Activated naive CD4-positive, alpha-beta T cell treated with anti-CD3 and anti-CD28 coated beads, Interleukin-2, amount 50 U/mL, for 72 hours (primary cell): ENCODE results near the gene CASD1. TPM values are rescaled to one million over a fixed set of nuclear protein-coding genes. Genes with fewer than 3 reads are reported as not detected.

Experiments
- ATAC-seq, 2 donors: fragments of 150-1000 bp; cut with Tn5 transposase; 2 replicates each; pipeline ENCODE4 v1.10.0; 2021; ENCODE audit warnings: mild to moderate bottlenecking in 2 of 2, moderate library complexity in 2 of 2
- DNase-seq, 2 donors: peaks; one replicate each; pipeline ENCODE4 v3.0.0; 2021 to 2022; ENCODE audit warnings: low spot score in 2 of 2
- H3K27ac Mint-ChIP-seq, 2 donors: one replicate each; pipeline ENCODE4 v1.8.0; 2022; ENCODE audit warnings: mild to moderate bottlenecking in 2 of 2, mixed read lengths in 2 of 2
- H3K36me3 Mint-ChIP-seq, 2 donors: one replicate each; pipeline ENCODE4 v1.8.0; 2022; ENCODE audit warnings: mixed read lengths in 2 of 2
- H3K9me3 Mint-ChIP-seq, 2 donors: one replicate each; pipeline ENCODE4 v1.8.0; 2022; ENCODE audit warnings: mixed read lengths in 2 of 2
- total RNA-seq, 2 donors: library from RNA; stranded (reverse); gene quantifications; one replicate each; pipeline ENCODE4 v1.2.3, GENCODE V29; 2022

The CASD1 gene
- total RNA-seq, 2 donors from 2014 or later, result 14.6 to 16.7 TPM

GRCh38 chr7:94509887-94510581, 425 bp downstream of the CASD1 start:
- peak; percentile 73 to 82 for ATAC-seq
- peak overlapping the region; percentile 89 to 93 for H3K27ac Mint-ChIP-seq
- no peaks in the 10 kb centered on the region for H3K36me3 Mint-ChIP-seq

GRCh38 chr7:94510582-94511496, 1.2 kb downstream of the CASD1 start:
- Mint-ChIP-seq H3K27ac (peak overlapping the region; percentile 89 to 93), H3K9me3 (peaks cover 0 to 3% of the 10 kb centered on the region in 2 donors), H3K36me3 (no peaks in the 10 kb centered on the region)
- DNase-seq (peak in 1 of 2 donors; percentile 42), ATAC-seq (peak; percentile 26 to 27)

More at GRCh38 chr7:94509887-94510581, 425 bp downstream of the CASD1 start:
- peak; percentile 65 to 75 for DNase-seq
- peaks cover 0 to 3% of the 10 kb centered on the region in 2 donors for H3K9me3 Mint-ChIP-seq

GRCh38 chr7:94511718-94512117, 2.1 kb downstream of the CASD1 start:
- DNase-seq (no peak), ATAC-seq (peak; percentile 37 to 51)
- H3K9me3 Mint-ChIP-seq, result peaks cover 0 to 3% of the 10 kb centered on the region in 2 donors
- peak overlapping the region; percentile 41 to 82 for H3K27ac Mint-ChIP-seq
- H3K36me3 Mint-ChIP-seq, result no peaks in the 10 kb centered on the region

GRCh38 chr7:94512735-94513564, 3.3 kb downstream of the CASD1 start:
- ATAC-seq, result no peak
- Mint-ChIP-seq H3K27ac (peak overlapping the region; percentile 39 to 41), H3K36me3 (no peaks in the 10 kb centered on the region), H3K9me3 (peaks cover 0 to 3% of the 10 kb centered on the region in 2 donors)
- no peak for DNase-seq

- no peak for ATAC-seq
- peaks cover 0 to under 1% of the 10 kb centered on the region in 2 donors for H3K9me3 Mint-ChIP-seq
- no peak for DNase-seq
- H3K27ac Mint-ChIP-seq, result no peak overlapping the region
- H3K36me3 Mint-ChIP-seq, result no peaks in the 10 kb centered on the region
These were observed 3.9 kb downstream of the CASD1 start for GRCh38 chr7:94513565-94513860.

- H3K36me3 Mint-ChIP-seq, result no peaks in the 10 kb centered on the region
- H3K9me3 Mint-ChIP-seq, result no peaks in the 10 kb centered on the region
- no peak overlapping the region for H3K27ac Mint-ChIP-seq
- ATAC-seq, result no peak
- no peak for DNase-seq
These were observed 4.7 kb downstream of the CASD1 start for GRCh38 chr7:94514140-94514889.

GRCh38 chr7:94514917-94515316, 5.3 kb downstream of the CASD1 start:
- no peaks in the 10 kb centered on the region for H3K9me3 Mint-ChIP-seq
- H3K36me3 Mint-ChIP-seq, result no peaks in the 10 kb centered on the region
- H3K27ac Mint-ChIP-seq, result no peak overlapping the region
- ATAC-seq, result no peak
- no peak for DNase-seq

- Mint-ChIP-seq H3K9me3 (no peaks in the 10 kb centered on the region), H3K27ac (no peak overlapping the region), H3K36me3 (no peaks in the 10 kb centered on the region)
- no peak for ATAC-seq
- DNase-seq, result no peak
These were observed 16.3 kb downstream of the CASD1 start for GRCh38 chr7:94525923-94526322.

- Mint-ChIP-seq H3K9me3 (no peaks in the 10 kb centered on the region), H3K27ac (no peak overlapping the region), H3K36me3 (no peaks in the 10 kb centered on the region)
- no peak for ATAC-seq
- DNase-seq, result no peak
These were observed 19.9 kb downstream of the CASD1 start for GRCh38 chr7:94529516-94529915.

- H3K27ac Mint-ChIP-seq, result no peak overlapping the region
- no peaks in the 10 kb centered on the region for H3K36me3 Mint-ChIP-seq
- ATAC-seq (no peak), DNase-seq (no peak)
- H3K9me3 Mint-ChIP-seq, result no peaks in the 10 kb centered on the region
These were observed 20.5 kb downstream of the CASD1 start for GRCh38 chr7:94530109-94530508.

- Mint-ChIP-seq H3K9me3 (no peaks in the 10 kb centered on the region), H3K36me3 (no peaks in the 10 kb centered on the region), H3K27ac (no peak overlapping the region)
- ATAC-seq, result no peak
- DNase-seq, result no peak
These were observed 23.1 kb downstream of the CASD1 start for GRCh38 chr7:94532676-94533075.

GRCh38 chr7:94540428-94540827, 30.8 kb downstream of the CASD1 start:
- H3K36me3 Mint-ChIP-seq, result no peaks in the 10 kb centered on the region
- no peak overlapping the region for H3K27ac Mint-ChIP-seq
- DNase-seq, result no peak
- no peaks in the 10 kb centered on the region for H3K9me3 Mint-ChIP-seq
- ATAC-seq, result no peak

GRCh38 chr7:94547126-94547525, 37.5 kb downstream of the CASD1 start:
- DNase-seq (no peak), ATAC-seq (no peak)
- Mint-ChIP-seq H3K36me3 (no peaks in the 10 kb centered on the region), H3K27ac (no peak overlapping the region), H3K9me3 (no peaks in the 10 kb centered on the region)

- Mint-ChIP-seq H3K36me3 (no peaks in the 10 kb centered on the region), H3K27ac (no peak overlapping the region), H3K9me3 (no peaks in the 10 kb centered on the region)
- peak in 1 of 2 donors; percentile 53 for ATAC-seq
- DNase-seq, result no peak
These were observed 46.4 kb downstream of the CASD1 start for GRCh38 chr7:94556028-94556427.

GRCh38 chr7:94557215-94557614, 47.6 kb downstream of the CASD1 start:
- no peak overlapping the region for H3K27ac Mint-ChIP-seq
- no peaks in the 10 kb centered on the region for H3K9me3 Mint-ChIP-seq
- no peaks in the 10 kb centered on the region for H3K36me3 Mint-ChIP-seq
- DNase-seq, result no peak
- no peak for ATAC-seq

GRCh38 chr7:94559972-94560371, 50.4 kb downstream of the CASD1 start:
- H3K36me3 Mint-ChIP-seq, result no peaks in the 10 kb centered on the region
- no peaks in the 10 kb centered on the region for H3K9me3 Mint-ChIP-seq
- no peak for DNase-seq
- no peak overlapping the region for H3K27ac Mint-ChIP-seq
- no peak for ATAC-seq
